Loucy (cell line): ENCODE results near the gene PFDN1.

Experiments used
- H2AFZ ChIP-seq: fragments of 200-600 bp; sonication (generic); 2 replicates; pipeline ENCODE4 v1.6.0; 2016; ENCODE audit warnings: antibody characterized with exemption, mild to moderate bottlenecking, low read length, moderate library complexity
- H3F3A ChIP-seq: fragments of 200-600 bp; 2 replicates; pipeline ENCODE4 v1.6.0; 2016; ENCODE audit warnings: antibody characterized with exemption, low read depth, mild to moderate bottlenecking
- H3K27me3 ChIP-seq: fragments of 200-600 bp; sonication (generic); 2 replicates; pipeline ENCODE4 v1.6.1; 2014; ENCODE audit warnings: low read length, mild to moderate bottlenecking; ENCODE audit not compliant: insufficient read depth, poor library complexity, severe bottlenecking
- H3K36me3 ChIP-seq: fragments of 200-600 bp; sonication (generic); 2 replicates; pipeline ENCODE4 v1.6.1; 2016; ENCODE audit warnings: low read length; ENCODE audit not compliant: insufficient read depth
- H3K4me1 ChIP-seq: fragments of 200-600 bp; sonication (generic); 2 replicates; pipeline ENCODE4 v1.5.1; 2014; ENCODE audit warnings: low read length, mild to moderate bottlenecking; ENCODE audit not compliant: insufficient read depth, poor library complexity, severe bottlenecking
- H3K4me2 ChIP-seq: fragments of 200-600 bp; sonication (generic); 2 replicates; pipeline ENCODE4 v1.6.0; 2014; ENCODE audit warnings: antibody characterized with exemption, low read length, low read depth, mild to moderate bottlenecking; ENCODE audit not compliant: poor library complexity, severe bottlenecking
- H3K4me3 ChIP-seq: fragments of 200-600 bp; sonication (generic); 2 replicates; pipeline ENCODE4 v1.5.1; 2014; ENCODE audit warnings: low read length, mild to moderate bottlenecking, mixed read lengths; ENCODE audit not compliant: poor library complexity, severe bottlenecking
- H3K79me2 ChIP-seq: fragments of 200-600 bp; sonication (generic); 2 replicates; pipeline ENCODE4 v1.6.1; 2014; ENCODE audit warnings: low read length; ENCODE audit not compliant: insufficient read depth
- H3K9ac ChIP-seq: fragments of 200-600 bp; sonication (generic); 2 replicates; pipeline ENCODE4 v1.6.0; 2014; ENCODE audit warnings: mild to moderate bottlenecking, low read depth, low read length, moderate library complexity; ENCODE audit not compliant: poor library complexity, severe bottlenecking
- H3K9me2 ChIP-seq: fragments of 200-600 bp; sonication (generic); replicated peaks from 2 replicates; pipeline ENCODE4 v1.6.1; 2016; ENCODE audit warnings: low read depth, low read length, mixed read lengths
- H3K9me3 ChIP-seq: fragments of 200-600 bp; sonication (generic); 2 replicates; pipeline ENCODE4 v1.6.1; 2014; ENCODE audit warnings: mild to moderate bottlenecking, antibody characterized with exemption, low read length, low read depth; ENCODE audit not compliant: insufficient read depth
- H4K20me1 ChIP-seq: fragments of 200-600 bp; sonication (generic); 2 replicates; pipeline ENCODE4 v1.6.0; 2014; ENCODE audit warnings: antibody characterized with exemption, low read length, mild to moderate bottlenecking; ENCODE audit not compliant: insufficient read depth, poor library complexity, severe bottlenecking
- EZH2phosphoT487 ChIP-seq: fragments of 200-600 bp; IDR thresholded peaks from 2 replicates; pipeline ENCODE4 v1.6.1; 2018; ENCODE audit warnings: antibody characterized with exemption, mild to moderate bottlenecking, moderate library complexity, borderline replicate concordance
- TF ChIP-seq, protein P1 (sequence below): fragments of 200-600 bp; sonication (generic); conservative IDR thresholded peaks from 2 replicates; pipeline ENCODE4 v1.5.1; 2014; ENCODE audit warnings: mild to moderate bottlenecking, antibody characterized with exemption, low read length

Gene PFDN1

DNA sequence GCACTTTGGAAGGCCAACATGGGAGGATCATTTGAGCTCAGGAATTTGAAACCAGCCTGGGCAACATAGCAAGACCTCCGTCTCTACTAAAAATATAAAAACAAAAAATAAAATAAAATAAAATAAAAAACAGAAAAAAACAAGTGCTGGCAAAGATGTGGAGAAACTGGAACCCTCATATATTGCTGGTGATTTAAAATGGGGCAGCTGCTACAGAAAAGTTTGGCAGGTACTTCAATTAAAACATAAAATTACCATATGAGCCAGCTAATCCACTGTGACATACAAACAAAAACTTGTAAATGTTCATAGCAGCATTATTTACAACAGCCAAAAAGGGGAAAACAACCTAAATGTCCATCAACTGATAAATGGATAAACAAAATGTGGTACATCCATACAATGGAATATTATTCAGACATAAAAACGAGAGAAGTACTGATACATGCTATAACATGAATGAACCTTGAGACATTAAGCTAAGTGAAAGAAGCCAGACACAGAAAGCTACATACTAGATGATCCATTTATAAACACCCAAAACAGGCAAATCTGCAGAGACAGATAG, 42.7 kb downstream of the PFDN1 start:
- H3K4me3 ChIP-seq: no peak overlapping the region
- no peak overlapping the region for H3K4me2 ChIP-seq
- H3K79me2 ChIP-seq: peaks cover 8% of the 10 kb centered on the region; the same call in 1 of the 2 replicates
- no peaks in the 10 kb centered on the region for H3F3A ChIP-seq
- TF ChIP-seq EZH2phosphoT487: no peak
- TF ChIP-seq, protein P1, sequence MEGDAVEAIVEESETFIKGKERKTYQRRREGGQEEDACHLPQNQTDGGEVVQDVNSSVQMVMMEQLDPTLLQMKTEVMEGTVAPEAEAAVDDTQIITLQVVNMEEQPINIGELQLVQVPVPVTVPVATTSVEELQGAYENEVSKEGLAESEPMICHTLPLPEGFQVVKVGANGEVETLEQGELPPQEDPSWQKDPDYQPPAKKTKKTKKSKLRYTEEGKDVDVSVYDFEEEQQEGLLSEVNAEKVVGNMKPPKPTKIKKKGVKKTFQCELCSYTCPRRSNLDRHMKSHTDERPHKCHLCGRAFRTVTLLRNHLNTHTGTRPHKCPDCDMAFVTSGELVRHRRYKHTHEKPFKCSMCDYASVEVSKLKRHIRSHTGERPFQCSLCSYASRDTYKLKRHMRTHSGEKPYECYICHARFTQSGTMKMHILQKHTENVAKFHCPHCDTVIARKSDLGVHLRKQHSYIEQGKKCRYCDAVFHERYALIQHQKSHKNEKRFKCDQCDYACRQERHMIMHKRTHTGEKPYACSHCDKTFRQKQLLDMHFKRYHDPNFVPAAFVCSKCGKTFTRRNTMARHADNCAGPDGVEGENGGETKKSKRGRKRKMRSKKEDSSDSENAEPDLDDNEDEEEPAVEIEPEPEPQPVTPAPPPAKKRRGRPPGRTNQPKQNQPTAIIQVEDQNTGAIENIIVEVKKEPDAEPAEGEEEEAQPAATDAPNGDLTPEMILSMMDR: no peak
- peaks cover 17% of the 10 kb centered on the region; the same call in 1 of the 2 replicates for H3K36me3 ChIP-seq
- no peaks in the 10 kb centered on the region for H3K27me3 ChIP-seq
- H3K9me2 ChIP-seq: no peaks in the 10 kb centered on the region
- H3K4me1 ChIP-seq: no peaks in the 10 kb centered on the region
- no peaks in the 10 kb centered on the region for H3K9me3 ChIP-seq
- no peak overlapping the region for H3K9ac ChIP-seq
- no peak overlapping the region for H2AFZ ChIP-seq
- H4K20me1 ChIP-seq: no peaks in the 10 kb centered on the region

- Histone ChIP-seq H3F3A (no peaks in the 10 kb centered on the region), H3K9ac (no peak overlapping the region), H4K20me1 (no peaks in the 10 kb centered on the region), H3K4me2 (no peak overlapping the region), H3K4me1 (no peaks in the 10 kb centered on the region), H3K36me3 (peaks cover 17% of the 10 kb centered on the region; the same call in 1 of the 2 replicates), H3K4me3 (no peak overlapping the region), H3K79me2 (peaks cover 8% of the 10 kb centered on the region; the same call in 1 of the 2 replicates), H3K9me2 (no peaks in the 10 kb centered on the region), H3K9me3 (no peaks in the 10 kb centered on the region), H3K27me3 (no peaks in the 10 kb centered on the region), H2AFZ (no peak overlapping the region)
- TF ChIP-seq EZH2phosphoT487: no peak
- TF ChIP-seq, protein P1: no peak
Observed at GRCh38 chr5:140259500-140259899, 43.4 kb downstream of the PFDN1 start.

GRCh38 chr5:140258873-140259272, 44.0 kb downstream of the PFDN1 start:
- peaks cover 17% of the 10 kb centered on the region; the same call in 1 of the 2 replicates for H3K36me3 ChIP-seq
- no peaks in the 10 kb centered on the region for H4K20me1 ChIP-seq
- H3K27me3 ChIP-seq: no peaks in the 10 kb centered on the region
- H3K4me3 ChIP-seq: no peak overlapping the region
- H3K9me3 ChIP-seq: no peaks in the 10 kb centered on the region
- H3F3A ChIP-seq: no peaks in the 10 kb centered on the region
- H3K4me2 ChIP-seq: no peak overlapping the region
- no peaks in the 10 kb centered on the region for H3K9me2 ChIP-seq
- no peaks in the 10 kb centered on the region for H3K4me1 ChIP-seq
- H2AFZ ChIP-seq: no peak overlapping the region
- TF ChIP-seq EZH2phosphoT487: no peak
- TF ChIP-seq, protein P1: no peak
- H3K79me2 ChIP-seq: peaks cover 8% of the 10 kb centered on the region; the same call in 1 of the 2 replicates
- H3K9ac ChIP-seq: no peak overlapping the region
